GM19438 (cell line): Measurements from ENCODE around the gene C10orf143.
"Not testable (repeated sequence)": the region's sequence is repeated elsewhere in the genome, so short reads cannot be mapped to it uniquely, and the experiment has no call there.

Experiments used
- ATAC-seq: cut with Tn5 transposase; IDR thresholded peaks from one replicate; pipeline ENCODE4 v1.9.1; 2021; ENCODE audit warnings: low read depth; ENCODE audit not compliant: unreplicated experiment

The C10orf143 gene

DNA sequence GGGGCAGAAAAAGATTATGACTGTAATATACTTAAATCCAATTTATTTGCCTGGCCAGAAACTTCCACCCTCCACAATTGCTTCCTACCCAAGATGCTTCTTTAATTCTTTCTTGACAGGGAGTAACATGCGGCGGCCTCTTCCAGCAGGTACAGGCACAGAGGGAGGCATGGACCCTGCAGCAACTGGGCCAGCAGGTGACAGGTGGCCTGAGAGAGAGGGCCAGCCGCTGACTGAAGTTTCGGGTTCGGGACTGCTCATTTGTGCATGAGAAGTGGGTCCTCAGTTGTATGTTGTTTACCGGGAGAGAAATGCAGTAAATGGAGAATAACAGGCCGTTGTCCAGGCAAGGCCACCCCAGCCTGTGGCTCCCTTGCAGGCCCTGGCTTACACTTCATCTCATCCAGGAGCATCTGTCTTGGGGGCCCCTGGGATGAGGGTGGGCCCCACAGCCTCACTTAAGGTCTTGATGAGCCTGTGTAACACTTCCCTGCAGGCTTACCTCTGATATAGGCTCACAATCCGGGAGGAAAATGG, 72.5 kb downstream of the C10orf143 start:
- ATAC-seq = no peak

DNA sequence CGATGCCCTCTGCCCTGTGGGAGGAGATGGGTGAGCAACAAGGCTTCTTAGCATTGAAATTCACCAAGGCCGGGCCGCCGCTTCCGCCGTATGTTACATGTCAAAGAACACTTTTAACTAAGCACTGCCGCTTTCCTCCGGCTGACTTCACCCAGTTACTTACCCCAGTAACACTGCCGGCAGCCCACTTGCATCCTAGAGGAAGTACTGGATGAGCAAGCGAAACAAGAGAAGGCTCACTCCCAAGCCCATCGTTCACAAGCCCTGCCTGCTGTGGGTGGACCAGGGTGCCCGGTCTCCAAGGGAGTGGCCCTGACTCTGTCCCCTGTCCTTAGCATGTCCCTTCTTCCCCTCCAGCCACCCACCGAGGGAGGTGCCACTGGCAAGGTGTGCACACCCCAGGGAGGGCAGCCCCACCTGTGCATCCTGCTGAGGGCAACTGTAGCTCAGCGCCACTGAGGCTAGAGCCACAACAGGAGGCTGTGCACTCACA, 73.4 kb downstream of the C10orf143 start:
- ATAC-seq = no peak

DNA sequence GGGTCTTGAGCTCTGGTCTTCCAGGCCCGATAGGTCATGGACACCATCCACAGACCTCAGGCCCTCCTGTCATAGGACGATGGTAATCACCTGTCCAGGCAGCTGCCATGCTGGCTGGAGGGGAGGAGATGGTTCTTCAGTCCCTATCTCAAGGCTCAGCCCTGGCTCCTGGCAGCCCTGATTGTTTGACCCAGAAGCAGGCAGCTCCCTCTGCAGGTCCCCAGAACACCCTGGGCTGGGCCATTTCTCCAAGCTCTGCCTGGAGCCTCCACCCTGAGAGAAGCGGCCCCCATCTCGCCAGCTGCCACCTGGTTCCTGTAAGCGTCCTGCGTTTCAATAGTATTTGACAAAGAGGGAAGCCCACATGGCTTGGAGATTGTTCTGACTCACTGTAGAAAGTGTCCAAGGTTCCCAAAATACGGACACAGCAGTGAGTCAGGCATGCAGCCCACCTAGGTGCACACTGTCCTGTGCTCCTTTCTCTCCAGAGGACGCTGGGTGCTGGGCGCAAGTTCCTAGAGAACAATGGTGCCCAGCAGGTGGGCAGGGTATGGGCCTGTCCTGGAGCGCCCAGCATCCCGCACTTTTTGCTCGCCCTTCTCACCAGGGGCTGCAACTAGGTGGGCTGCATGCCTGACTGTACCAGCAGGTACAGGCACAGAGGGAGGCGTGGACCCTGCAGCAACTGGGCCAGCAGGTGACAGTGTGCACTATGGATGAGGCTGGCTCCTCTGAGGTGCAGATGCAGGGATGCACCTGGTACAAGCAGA, 74.1 kb downstream of the C10orf143 start:
- ATAC-seq = no peak

DNA sequence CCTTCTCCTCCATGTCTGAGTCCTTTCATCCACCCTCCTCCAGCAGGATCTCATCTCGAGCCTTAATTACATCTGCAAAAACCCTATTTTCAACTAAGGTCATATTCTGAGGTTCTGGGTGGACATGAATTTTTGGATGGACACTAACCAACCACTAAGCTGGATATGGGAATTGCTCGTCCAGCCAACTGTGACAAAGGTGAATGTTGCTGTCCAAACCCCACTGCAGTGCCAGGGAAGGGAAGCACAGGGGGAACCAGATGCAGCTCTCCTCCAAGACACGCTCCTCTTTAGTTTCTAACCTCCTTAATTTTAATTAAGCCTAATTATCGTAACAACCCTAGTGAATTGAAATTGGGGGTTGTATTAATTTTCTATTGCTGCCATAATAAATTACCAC, 81.4 kb downstream of the C10orf143 start:
- ATAC-seq = no peak

DNA sequence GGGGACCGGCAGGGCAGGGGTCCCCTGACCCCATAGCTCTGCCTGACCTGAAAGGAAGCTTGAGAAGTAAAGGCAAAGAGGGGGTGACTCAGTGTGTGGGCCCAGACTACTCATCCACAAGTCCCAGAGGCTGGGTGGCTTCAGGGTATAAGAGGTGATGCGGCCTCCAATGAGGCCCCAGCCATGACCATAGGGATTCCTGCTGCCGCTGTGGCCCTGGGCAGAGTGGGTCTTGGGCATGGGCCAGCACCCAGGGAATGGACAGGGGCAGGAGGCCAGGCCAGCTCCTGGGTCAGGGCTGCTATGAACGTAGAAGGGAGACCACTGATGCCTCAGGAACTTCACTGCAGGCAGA, 82.2 kb downstream of the C10orf143 start:
- no peak for ATAC-seq

DNA sequence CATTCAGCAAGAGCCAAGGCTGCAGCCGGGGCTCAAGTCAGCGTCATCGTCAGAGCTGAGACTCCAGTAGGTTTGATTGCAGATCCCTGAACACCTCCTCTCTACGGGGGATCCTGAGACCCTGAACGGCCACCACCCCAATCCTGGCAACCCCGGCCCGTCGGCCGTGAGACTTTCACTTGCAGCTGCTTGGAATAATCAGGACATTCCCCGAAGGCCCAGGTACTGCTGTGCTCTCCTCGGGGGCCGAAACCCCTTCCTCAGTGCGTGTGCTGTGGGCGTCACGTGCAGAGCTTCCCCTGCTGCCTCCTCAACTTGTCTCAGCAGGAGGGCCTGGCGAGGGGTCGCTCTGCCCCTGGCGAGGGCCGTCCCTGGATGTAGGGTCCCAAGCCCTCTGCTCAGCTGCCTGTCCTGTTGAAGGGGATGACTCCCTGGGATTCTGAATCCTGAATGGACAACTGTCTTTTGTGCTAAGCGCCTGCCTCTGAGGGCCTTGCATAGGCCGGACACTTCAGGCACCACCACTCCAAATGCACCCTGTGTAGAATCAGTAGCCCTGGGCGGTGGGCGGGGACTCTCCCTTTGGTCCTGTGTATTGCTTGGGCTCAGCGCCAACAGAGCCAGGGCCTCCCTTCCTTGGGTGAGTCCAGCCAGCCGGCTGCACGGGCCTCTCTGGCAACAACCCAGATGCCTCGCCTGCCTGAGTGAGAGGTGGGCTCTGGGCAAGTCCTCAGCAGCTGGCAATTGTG, 82.7 kb downstream of the C10orf143 start:
- no peak for ATAC-seq

DNA sequence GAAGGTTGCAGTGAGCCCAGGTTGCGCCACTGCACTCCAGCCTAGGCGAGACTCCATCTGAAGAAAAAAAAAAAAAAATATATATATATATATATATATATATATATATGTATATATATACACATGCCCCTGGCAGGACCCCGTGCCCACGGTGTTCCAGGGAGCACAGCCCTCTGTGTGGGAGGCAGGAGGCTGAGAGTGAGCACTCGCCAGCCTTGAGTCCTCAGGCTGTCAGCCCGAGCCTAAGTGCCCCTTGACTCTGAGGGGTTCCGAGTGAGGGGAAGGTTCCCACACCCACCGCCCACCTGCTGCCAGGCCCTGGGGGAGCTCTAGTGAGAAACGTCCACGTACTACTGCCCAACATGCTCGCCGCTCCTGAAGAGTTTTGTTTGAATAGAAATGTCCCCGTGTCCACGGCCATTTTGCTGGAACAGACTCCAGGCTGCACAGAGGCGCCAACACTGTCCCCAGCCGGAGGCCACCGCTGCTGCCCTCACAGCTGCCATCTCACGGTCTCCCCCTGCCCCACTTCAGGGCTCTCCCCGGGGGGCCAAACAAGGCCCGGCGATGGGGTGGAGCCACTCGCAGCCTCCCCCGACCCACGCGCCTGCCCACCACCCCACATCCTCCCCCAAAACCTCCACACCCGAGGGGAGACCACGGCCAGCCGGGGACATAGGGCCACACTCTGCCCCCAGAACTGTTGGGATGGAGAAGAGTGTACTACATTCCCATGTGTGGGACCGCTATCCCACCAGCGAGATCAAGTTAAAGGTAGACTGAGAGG, 83.8 kb downstream of the C10orf143 start:
- no peak for ATAC-seq

DNA sequence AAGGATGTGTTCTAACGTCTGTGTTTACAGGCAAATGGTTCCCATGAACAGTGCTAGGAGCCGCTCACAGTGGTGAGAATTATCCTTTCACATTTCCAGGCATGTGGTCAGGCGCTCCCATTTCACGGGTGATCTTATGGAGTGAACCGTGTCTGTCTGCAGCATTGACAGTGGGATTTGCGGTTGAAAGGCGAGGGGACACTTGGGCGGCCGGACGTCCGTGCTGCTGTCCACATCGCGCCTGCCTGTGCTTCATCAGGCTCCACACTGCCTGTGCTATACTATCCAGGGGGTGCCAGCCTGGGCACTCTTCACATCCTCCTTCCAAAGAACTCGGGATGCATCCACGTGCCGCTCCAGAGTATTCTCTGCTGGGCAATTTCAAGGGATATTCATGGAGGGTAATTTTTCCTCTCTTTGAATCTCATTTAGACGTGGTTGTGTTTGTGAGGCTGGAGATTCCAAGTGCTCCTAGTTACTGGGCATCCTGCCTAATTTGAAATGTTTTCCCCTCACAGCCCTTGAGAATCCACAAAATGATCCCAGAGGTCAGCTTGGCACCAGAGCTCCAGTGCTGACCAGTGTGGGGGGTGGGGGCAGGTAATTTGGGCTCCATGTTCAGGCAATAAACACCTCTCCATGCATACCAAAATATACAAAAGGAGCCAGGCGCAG, 84.7 kb downstream of the C10orf143 start:
- no peak for ATAC-seq

DNA sequence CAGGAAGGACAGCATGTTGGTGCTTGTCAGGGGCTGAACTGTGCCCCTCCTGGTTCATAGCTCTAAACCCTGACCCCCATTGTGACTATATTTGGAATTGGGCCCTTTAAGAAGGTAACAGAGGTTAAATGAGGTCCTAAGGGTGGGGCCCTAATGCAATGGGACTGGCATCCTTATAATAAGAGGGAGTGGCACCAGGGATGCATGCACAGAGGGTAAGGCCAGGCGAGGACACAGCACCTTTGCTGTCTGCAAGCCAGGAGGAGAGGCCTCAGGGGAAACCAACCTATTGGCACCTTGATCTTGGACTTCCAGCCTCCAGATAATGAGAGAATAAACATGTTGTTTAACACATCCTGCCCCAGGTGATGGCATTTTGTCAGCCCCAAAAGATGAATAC, 85.3 kb downstream of the C10orf143 start:
- no peak for ATAC-seq

DNA sequence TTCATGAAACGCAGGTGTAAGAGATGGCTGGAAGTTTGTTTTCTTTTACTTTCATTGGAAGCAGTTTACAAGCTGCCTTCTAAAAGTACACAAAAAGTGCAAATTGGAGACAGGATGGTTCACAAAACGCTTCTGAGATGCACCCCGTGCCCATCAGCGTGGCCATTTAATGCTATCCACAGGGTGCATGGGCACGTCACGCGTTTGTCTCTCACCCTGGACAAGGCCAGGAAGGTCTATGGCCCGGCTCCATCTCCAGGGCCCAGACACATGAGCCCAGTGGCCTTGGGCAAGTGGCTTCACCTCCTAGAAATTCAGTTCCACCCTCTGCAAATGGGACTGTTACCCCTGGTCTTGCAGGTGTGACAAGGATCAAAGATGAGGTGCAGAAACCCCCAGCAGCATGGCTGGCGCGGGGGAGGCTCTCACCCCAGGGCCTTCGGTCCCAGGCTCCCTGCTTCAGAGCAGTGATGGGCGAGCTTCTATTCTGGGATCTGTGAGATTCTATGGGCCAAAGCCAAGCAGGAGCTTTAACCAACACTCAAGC, 85.8 kb downstream of the C10orf143 start:
- no peak for ATAC-seq

DNA sequence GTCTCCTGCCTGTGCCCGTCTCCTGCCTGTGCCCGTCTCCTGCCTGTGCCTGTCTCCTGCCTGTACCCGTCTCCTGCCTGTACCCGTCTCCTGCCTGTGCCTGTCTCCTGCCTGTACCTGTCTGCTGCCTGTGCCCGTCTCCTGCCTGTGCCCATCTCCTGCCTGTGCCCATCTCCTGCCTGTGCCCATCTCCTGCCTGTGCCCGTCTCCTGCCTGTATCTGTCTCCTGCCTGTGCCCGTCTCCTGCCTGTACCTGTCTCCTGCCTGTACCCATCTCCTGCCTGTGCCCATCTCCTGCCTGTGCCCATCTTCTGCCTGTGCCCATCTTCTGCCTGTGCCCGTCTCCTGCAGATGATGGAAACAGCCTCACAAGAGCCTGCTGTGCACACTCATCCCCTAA, 86.3 kb downstream of the C10orf143 start:
- not testable (repeated sequence) for ATAC-seq

DNA sequence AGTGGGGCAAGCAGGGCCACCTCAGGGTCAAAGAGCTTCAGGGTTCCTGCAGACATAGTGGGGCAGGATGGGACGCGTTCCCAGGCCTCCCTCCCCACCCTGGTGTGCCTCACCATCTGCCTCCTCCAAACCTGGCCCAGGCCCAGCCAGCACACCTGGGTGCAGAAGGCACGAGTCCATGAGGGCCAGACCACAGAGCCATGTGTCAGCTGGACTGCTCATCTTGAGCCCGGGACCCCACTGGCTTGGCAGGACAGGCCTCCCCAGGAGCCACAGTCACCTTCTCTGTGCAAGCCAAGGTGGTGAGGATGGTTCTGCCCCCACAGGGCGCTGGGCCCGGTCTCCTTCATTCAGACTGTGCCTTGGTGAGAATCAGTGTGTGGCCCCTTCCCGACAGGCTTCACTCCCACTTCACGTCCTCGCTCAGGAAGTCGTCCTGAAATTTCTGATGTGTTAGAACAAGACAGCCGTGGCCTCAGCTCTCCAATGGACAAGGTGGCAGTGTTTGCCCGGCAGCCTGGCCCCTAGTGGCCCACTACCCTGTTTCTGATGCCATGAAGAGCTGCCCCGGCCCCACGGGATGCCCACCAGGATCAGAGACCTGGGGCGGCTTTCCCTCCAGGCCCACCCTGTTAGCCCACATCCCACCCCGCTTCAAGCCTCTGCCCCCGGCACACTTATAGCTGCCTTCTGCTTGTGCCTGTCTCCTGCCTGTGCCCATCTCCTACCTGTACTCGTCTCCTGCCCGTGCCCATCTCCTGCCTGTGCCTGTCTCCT, 87.0 kb downstream of the C10orf143 start:
- ATAC-seq = no peak

DNA sequence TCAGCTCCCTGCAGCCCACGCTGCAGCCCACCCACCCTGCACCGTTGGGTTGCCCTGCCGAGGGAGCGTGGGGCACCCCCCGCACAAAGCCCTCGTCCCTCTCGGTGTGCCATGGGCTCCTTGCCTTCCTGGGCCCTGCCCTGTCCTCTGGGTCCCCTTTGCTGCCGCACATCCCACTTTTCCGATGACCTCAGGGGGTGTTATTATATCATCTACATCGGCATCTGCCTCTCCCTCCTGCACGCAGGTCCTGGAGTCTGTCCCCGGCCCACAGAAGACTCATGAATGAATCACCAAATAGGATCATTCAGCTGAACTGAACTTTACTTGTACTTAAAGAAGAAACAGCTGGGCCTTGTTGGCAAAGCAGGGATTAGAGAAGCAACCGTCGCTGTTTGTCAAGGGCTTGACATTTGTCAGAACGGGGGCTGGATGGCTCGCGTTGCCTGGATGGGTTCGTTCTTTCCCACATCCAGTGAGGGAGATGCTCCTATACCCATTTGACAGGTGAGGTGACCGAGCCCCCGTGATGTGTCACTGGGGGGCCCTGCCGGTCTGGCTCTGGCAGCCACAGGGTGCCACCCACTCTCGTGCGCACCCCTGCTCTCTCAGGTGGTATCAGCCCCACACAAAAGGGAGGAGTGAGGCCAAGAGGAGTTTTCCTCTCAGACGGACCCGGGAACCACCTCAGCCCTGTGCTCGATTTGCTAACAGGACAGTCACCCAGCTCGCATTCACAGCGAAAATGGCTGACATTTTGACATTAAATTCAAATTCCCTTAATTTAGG, 87.9 kb downstream of the C10orf143 start:
- ATAC-seq = no peak

DNA sequence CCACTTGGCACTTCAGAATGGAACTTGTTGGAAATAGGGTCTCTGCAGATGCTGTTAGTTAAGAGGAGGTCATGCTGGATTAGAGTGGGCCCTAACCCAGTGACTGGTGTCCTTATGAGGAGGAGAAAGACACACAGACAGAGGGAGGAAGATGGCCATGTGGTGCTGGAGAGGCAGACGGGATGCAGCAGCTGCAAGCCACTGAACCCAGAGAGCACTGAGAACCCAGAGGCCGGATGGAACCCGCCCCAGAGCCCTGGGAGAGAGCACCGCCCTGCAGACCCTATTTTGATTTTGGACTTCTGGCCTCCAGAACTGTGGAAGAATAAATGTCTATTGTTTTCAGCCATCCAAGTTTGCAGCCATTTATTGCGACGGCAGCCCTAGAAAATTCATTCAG, 88.5 kb downstream of the C10orf143 start:
- ATAC-seq = no peak

DNA sequence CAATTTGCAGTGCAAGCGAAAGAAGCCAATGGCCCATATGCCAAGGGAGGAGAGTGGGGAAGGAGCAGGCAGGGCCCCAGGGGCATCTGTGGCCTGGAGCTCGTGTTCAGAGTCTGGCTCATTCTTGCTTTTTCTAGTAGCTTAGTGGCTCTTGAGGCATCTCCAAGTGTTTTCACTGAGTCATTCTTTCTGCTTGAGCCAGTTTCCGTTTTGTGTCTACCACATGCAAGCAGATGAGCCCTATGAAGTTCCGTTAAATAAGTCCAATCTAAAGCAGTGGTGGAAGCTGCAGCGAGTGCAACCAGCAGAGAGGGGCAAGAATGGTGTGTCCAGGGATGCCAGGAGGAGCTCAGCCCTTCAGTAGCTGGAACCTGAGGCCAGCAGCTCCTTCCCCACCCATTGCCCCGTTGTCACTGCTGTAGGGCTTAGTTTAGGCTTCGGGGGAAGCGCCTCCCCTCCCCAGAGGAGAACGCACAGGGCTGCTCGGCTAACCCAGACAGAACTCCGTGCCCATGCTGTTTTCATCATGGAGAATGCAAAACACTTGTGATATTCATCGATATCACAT, 89.2 kb downstream of the C10orf143 start:
- ATAC-seq = no peak

DNA sequence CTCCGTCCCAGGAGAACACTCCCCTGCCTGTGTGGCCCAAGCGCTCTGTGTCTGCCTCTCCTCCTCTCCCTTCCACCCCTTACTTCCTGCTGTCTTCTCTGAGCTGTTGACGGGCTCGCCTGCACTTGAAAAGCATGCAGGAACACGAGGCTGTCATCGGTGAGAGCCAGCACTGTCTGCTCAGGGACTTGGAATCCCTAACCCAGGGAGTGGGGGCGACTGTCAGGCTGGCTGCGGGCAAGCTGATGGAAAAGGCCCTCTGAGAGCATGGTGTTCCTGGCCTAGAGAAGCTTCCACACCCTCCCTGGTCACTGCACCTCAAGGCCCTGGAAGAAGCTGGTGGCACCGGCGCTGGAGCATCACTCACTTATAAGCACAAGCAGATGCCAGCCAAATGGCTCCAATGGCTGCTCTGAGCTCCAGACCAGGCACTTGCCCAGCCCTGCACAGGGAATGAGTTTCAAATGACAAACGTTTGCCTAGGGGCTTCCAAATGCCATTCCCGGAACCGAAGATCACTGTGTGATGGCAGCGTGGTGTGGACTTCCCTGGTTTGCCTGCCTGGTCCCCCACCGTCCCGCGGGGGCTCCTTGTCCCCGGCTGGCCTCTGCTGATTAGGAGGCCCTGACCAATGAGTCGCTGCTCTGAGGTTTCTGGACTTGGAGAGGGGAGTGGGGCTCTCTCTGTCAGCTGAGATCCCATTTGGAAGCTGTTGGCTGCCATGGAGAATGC, 89.8 kb downstream of the C10orf143 start:
- no peak for ATAC-seq

DNA sequence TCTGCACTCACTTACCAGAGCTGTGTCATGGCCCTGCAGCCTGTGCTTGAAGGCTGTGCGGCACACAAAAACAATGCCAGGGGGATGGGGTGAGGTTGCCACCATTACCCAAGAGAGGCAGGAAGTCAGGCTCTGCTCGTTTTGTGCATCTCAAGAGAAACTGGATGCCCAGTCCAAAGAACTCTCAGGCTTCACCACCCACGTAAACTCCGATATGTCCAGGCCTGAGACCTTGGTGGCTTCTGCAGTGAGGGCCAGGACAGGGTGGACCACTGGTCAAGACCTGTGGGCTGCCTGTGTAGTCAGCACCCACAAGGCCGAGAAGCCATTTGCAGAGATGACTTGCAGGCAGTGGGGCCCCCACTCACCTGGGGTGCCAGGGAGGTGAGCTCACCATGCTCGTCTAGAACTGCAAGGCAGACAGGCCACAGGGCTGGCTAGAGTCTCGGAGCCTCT, 91.9 kb downstream of the C10orf143 start:
- ATAC-seq = no peak

DNA sequence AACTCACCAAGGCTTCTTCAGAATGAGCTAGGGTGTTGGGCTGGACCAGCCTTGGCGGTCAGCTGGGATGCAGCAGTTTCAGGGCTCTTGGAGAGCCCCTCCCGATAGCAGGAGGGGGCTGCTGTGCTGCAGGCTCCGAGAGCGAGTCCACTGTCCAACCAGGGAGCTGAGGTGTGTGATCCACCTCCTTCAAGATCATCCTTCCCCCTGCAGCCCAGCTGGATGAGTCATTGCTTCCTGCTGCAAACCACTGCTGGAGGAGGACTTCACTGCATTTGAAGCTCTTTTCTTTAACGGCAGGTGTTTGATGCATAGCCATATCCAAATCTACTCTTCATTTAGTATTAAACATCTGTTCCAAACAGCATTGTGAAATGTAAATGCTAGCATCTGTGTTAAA, 92.4 kb downstream of the C10orf143 start:
- ATAC-seq = no peak
